Fibroblast of skin of right biceps (primary cell): Measurements from ENCODE around the gene IGLL1.
"Not testable (repeated sequence)": the region's sequence is repeated elsewhere in the genome, so short reads cannot be mapped to it uniquely, and the experiment has no call there.

Experiments
- DNase-seq: peaks from one replicate; pipeline ENCODE4 v3.0.0-alpha.2; 2013

IGLL1 gene

GRCh38 chr22:23561025-23561510 is 19.0 kb downstream of the IGLL1 start:
- DNase-seq, result not testable (repeated sequence)

- not testable (repeated sequence) for DNase-seq
Measured at GRCh38 chr22:23560215-23560614, 19.9 kb downstream of the IGLL1 start.

GRCh38 chr22:23557467-23557866 is 22.6 kb downstream of the IGLL1 start:
- DNase-seq, result no peak

- DNase-seq, result no peak
Measured at GRCh38 chr22:23557036-23557435, 23.1 kb downstream of the IGLL1 start.

GRCh38 chr22:23556026-23556620 is 24.0 kb downstream of the IGLL1 start:
- no peak for DNase-seq

- DNase-seq, result no peak
Measured at GRCh38 chr22:23555118-23555517, 25.0 kb downstream of the IGLL1 start.

- DNase-seq, result no peak
Measured at GRCh38 chr22:23553924-23554870, 25.9 kb downstream of the IGLL1 start.

- no peak for DNase-seq
Measured at GRCh38 chr22:23553438-23553837, 26.7 kb downstream of the IGLL1 start.

GRCh38 chr22:23552573-23552972 is 27.5 kb downstream of the IGLL1 start:
- DNase-seq, result no peak

GRCh38 chr22:23551385-23551784 is 28.7 kb downstream of the IGLL1 start:
- no peak for DNase-seq

GRCh38 chr22:23550049-23550650 is 29.9 kb downstream of the IGLL1 start:
- DNase-seq, result no peak

GRCh38 chr22:23549198-23549595 is 30.9 kb downstream of the IGLL1 start:
- DNase-seq, result no peak

GRCh38 chr22:23548501-23549197 is 31.4 kb downstream of the IGLL1 start:
- DNase-seq, result no peak

- DNase-seq, result no peak
Measured at GRCh38 chr22:23547818-23548500, 32.1 kb downstream of the IGLL1 start.

- DNase-seq, result not testable (repeated sequence)
Measured at GRCh38 chr22:23547382-23547781, 32.7 kb downstream of the IGLL1 start.

- DNase-seq, result no peak
Measured at GRCh38 chr22:23544852-23545251, 35.2 kb downstream of the IGLL1 start.

- not testable (repeated sequence) for DNase-seq
Measured at GRCh38 chr22:23543506-23544000, 36.5 kb downstream of the IGLL1 start.

- peak; percentile 15 for DNase-seq
Measured at GRCh38 chr22:23542933-23543332, 37.2 kb downstream of the IGLL1 start.

- not testable (repeated sequence) for DNase-seq
Measured at GRCh38 chr22:23542391-23542790, 37.7 kb downstream of the IGLL1 start.

- not testable (repeated sequence) for DNase-seq
Measured at GRCh38 chr22:23541849-23542281, 38.2 kb downstream of the IGLL1 start.

GRCh38 chr22:23540837-23541236 is 39.3 kb downstream of the IGLL1 start:
- DNase-seq, result not testable (repeated sequence)

GRCh38 chr22:23539839-23540198 is 40.3 kb downstream of the IGLL1 start:
- DNase-seq, result not testable (repeated sequence)
